Measurements from ENCODE around the gene CSTPP1. TPM values are rescaled to one million over a fixed set of nuclear protein-coding genes. Genes with fewer than 3 reads are reported as not detected.

Gene CSTPP1
- total RNA-seq, 4 donors from 2014 or later, result 31.8 to 42.1 (median 39.1) TPM

- no peak for DNase-seq
- H3K27ac ChIP-seq, result no peak overlapping the region
- no peak overlapping the region for H3K4me3 ChIP-seq
- TF ChIP-seq POLR2A (IDR thresholded peaks at IDR 0.05) (no peak), CTCF (IDR thresholded peaks at IDR 0.05) (no peak)
- H3K27me3 ChIP-seq, result no peaks in the 10 kb centered on the region
- H3K4me1 ChIP-seq, result peaks cover 0 to 7% (median 0%) of the 10 kb centered on the region in 4 donors
- no peaks in the 10 kb centered on the region for H3K9me3 ChIP-seq
- H3K36me3 ChIP-seq, result no peaks in the 10 kb centered on the region
Measured at GRCh38 chr11:46979358-46979757, 42.8 kb downstream of the CSTPP1 start.

- peak overlapping the region in 1 of 4 donors; percentile 13 for H3K4me3 ChIP-seq
- no peak overlapping the region for H3K27ac ChIP-seq
- TF ChIP-seq POLR2A (IDR thresholded peaks at IDR 0.05) (no peak), CTCF (IDR thresholded peaks at IDR 0.05) (no peak)
- peaks cover 0 to 7% (median 0%) of the 10 kb centered on the region in 4 donors for H3K4me1 ChIP-seq
- H3K27me3 ChIP-seq, result no peaks in the 10 kb centered on the region
- DNase-seq, result no peak
- H3K9me3 ChIP-seq, result no peaks in the 10 kb centered on the region
- no peaks in the 10 kb centered on the region for H3K36me3 ChIP-seq
Measured at GRCh38 chr11:46981436-46981835, 44.9 kb downstream of the CSTPP1 start.

GRCh38 chr11:46982797-46983452 is 46.4 kb downstream of the CSTPP1 start:
- no peaks in the 10 kb centered on the region for H3K27me3 ChIP-seq
- no peak for DNase-seq
- peak overlapping the region in 2 of 4 donors; percentile 10 to 16 for H3K27ac ChIP-seq
- H3K4me3 ChIP-seq, result no peak overlapping the region
- peaks cover 0 to 7% (median 0%) of the 10 kb centered on the region in 4 donors for H3K4me1 ChIP-seq
- no peaks in the 10 kb centered on the region for H3K9me3 ChIP-seq
- H3K36me3 ChIP-seq, result no peaks in the 10 kb centered on the region
- TF ChIP-seq POLR2A (IDR thresholded peaks at IDR 0.05) (no peak), CTCF (IDR thresholded peaks at IDR 0.05) (no peak)

GRCh38 chr11:46983598-46983997 is 47.0 kb downstream of the CSTPP1 start:
- Histone ChIP-seq H3K4me3 (no peak overlapping the region), H3K36me3 (peaks cover 0 to 5% (median 0%) of the 10 kb centered on the region in 3 donors), H3K27ac (peak overlapping the region in 2 of 4 donors; percentile 10 to 16), H3K4me1 (peaks cover 0 to 7% (median 0%) of the 10 kb centered on the region in 4 donors), H3K27me3 (no peaks in the 10 kb centered on the region), H3K9me3 (no peaks in the 10 kb centered on the region)
- no peak for DNase-seq
- TF ChIP-seq POLR2A (IDR thresholded peaks at IDR 0.05) (no peak), CTCF (IDR thresholded peaks at IDR 0.05) (peak in 1 of 6 experiments; percentile 1)

GRCh38 chr11:46984548-46984947 is 48.0 kb downstream of the CSTPP1 start:
- no peaks in the 10 kb centered on the region for H3K27me3 ChIP-seq
- peaks cover 0 to 5% (median 0%) of the 10 kb centered on the region in 3 donors for H3K36me3 ChIP-seq
- no peak overlapping the region for H3K27ac ChIP-seq
- H3K4me3 ChIP-seq, result no peak overlapping the region
- no peaks in the 10 kb centered on the region for H3K9me3 ChIP-seq
- no peak for DNase-seq
- no peak for TF ChIP-seq POLR2A (IDR thresholded peaks at IDR 0.05)
- TF ChIP-seq CTCF (IDR thresholded peaks at IDR 0.05), result no peak
- H3K4me1 ChIP-seq, result peaks cover 0 to 7% (median 0%) of the 10 kb centered on the region in 4 donors

Data from Peyer's patch (tissue), 4 donors.